SK-N-SH treated with all-trans-retinoic acid at 6 μM for 48 hours (cell line): ENCODE measurements around the gene DNAH1.

Experiments
- OSR1 ChIP-seq: fragments of 250-450 bp; sonication (Bioruptor Pico); IDR thresholded peaks from 2 replicates; pipeline ENCODE4 v1.8.0; 2022; ENCODE audit warnings: moderate library complexity, mild to moderate bottlenecking, inconsistent platforms
- RARB ChIP-seq: fragments of 250-450 bp; sonication (Bioruptor Pico); IDR thresholded peaks from 2 replicates; pipeline ENCODE4 v1.8.0; 2021; ENCODE audit warnings: mild to moderate bottlenecking, moderate library complexity
- TF ChIP-seq, protein P1 (sequence below): fragments of 250-450 bp; sonication (Bioruptor Pico); IDR thresholded peaks from 2 replicates; pipeline ENCODE4 v1.8.0; 2020; ENCODE audit warnings: mild to moderate bottlenecking, moderate library complexity, borderline replicate concordance
- TF ChIP-seq, protein P2 (sequence below): fragments of 250-450 bp; sonication (Bioruptor Pico); IDR thresholded peaks from 2 replicates; pipeline ENCODE4 v1.5.0; 2020; ENCODE audit warnings: mild to moderate bottlenecking, moderate library complexity
- TF ChIP-seq, protein P3 (sequence below): fragments of 250-450 bp; sonication (Bioruptor Pico); IDR thresholded peaks from 2 replicates; pipeline ENCODE4 v1.5.1; 2020; ENCODE audit warnings: low read depth, mild to moderate bottlenecking, moderate library complexity

DNA sequence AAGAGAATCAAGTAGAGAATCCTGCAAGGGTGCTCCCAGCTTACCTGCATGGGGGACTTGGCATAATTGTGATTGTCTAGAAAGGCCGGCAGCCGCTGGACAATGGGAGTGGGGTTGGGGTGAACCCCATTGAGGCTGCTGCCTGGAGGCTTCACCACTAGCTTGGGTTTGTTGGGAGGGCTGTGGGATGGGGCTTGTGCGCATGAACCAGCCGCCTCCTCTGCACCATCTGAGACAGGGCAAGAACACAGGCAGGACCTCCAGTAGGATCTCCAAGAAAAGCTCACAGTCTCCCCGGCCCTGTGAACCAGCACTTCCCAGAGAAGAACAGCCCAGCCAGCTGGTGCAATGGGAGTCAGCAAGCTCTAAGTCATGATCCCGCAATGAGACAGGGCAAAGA, 88.9 kb downstream of the DNAH1 start:
- TF ChIP-seq, protein P1, sequence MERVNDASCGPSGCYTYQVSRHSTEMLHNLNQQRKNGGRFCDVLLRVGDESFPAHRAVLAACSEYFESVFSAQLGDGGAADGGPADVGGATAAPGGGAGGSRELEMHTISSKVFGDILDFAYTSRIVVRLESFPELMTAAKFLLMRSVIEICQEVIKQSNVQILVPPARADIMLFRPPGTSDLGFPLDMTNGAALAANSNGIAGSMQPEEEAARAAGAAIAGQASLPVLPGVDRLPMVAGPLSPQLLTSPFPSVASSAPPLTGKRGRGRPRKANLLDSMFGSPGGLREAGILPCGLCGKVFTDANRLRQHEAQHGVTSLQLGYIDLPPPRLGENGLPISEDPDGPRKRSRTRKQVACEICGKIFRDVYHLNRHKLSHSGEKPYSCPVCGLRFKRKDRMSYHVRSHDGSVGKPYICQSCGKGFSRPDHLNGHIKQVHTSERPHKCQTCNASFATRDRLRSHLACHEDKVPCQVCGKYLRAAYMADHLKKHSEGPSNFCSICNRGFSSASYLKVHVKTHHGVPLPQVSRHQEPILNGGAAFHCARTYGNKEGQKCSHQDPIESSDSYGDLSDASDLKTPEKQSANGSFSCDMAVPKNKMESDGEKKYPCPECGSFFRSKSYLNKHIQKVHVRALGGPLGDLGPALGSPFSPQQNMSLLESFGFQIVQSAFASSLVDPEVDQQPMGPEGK (CRISPR knock-in tag), result no peak
- TF ChIP-seq, protein P2, sequence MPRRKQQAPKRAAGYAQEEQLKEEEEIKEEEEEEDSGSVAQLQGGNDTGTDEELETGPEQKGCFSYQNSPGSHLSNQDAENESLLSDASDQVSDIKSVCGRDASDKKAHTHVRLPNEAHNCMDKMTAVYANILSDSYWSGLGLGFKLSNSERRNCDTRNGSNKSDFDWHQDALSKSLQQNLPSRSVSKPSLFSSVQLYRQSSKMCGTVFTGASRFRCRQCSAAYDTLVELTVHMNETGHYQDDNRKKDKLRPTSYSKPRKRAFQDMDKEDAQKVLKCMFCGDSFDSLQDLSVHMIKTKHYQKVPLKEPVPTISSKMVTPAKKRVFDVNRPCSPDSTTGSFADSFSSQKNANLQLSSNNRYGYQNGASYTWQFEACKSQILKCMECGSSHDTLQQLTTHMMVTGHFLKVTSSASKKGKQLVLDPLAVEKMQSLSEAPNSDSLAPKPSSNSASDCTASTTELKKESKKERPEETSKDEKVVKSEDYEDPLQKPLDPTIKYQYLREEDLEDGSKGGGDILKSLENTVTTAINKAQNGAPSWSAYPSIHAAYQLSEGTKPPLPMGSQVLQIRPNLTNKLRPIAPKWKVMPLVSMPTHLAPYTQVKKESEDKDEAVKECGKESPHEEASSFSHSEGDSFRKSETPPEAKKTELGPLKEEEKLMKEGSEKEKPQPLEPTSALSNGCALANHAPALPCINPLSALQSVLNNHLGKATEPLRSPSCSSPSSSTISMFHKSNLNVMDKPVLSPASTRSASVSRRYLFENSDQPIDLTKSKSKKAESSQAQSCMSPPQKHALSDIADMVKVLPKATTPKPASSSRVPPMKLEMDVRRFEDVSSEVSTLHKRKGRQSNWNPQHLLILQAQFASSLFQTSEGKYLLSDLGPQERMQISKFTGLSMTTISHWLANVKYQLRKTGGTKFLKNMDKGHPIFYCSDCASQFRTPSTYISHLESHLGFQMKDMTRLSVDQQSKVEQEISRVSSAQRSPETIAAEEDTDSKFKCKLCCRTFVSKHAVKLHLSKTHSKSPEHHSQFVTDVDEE, result no peak
- TF ChIP-seq OSR1 (CRISPR knock-in tag) (no peak), RARB (CRISPR knock-in tag) (no peak)
- TF ChIP-seq, protein P3, sequence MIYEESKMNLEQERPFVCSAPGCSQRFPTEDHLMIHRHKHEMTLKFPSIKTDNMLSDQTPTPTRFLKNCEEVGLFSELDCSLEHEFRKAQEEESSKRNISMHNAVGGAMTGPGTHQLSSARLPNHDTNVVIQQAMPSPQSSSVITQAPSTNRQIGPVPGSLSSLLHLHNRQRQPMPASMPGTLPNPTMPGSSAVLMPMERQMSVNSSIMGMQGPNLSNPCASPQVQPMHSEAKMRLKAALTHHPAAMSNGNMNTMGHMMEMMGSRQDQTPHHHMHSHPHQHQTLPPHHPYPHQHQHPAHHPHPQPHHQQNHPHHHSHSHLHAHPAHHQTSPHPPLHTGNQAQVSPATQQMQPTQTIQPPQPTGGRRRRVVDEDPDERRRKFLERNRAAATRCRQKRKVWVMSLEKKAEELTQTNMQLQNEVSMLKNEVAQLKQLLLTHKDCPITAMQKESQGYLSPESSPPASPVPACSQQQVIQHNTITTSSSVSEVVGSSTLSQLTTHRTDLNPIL (CRISPR knock-in tag), result no peak
